Measurements from ENCODE around the gene TMPRSS2.
"Not testable (repeated sequence)": the region's sequence is repeated elsewhere in the genome, so short reads cannot be mapped to it uniquely, and the experiment has no call there.

DNA sequence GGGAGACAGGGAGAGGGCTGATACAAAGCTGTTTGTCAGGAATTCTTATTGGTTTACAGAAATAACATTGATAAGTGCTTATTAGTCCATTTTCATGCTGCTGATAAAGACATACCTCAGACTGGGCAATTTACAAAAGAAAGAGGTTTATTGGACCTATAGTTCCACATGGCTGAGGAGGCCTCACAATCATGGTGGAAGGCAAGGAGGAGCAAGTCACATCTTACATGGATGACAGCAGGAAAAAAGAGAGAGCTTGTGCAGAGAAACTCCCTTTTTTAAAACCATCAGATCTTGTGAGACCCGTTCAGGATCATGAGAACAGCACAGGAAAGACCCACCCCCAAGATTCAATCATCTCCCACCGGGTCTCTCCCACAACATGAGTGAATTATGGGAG, 90.5 kb downstream of the TMPRSS2 start:
- TF ChIP-seq, protein P1, sequence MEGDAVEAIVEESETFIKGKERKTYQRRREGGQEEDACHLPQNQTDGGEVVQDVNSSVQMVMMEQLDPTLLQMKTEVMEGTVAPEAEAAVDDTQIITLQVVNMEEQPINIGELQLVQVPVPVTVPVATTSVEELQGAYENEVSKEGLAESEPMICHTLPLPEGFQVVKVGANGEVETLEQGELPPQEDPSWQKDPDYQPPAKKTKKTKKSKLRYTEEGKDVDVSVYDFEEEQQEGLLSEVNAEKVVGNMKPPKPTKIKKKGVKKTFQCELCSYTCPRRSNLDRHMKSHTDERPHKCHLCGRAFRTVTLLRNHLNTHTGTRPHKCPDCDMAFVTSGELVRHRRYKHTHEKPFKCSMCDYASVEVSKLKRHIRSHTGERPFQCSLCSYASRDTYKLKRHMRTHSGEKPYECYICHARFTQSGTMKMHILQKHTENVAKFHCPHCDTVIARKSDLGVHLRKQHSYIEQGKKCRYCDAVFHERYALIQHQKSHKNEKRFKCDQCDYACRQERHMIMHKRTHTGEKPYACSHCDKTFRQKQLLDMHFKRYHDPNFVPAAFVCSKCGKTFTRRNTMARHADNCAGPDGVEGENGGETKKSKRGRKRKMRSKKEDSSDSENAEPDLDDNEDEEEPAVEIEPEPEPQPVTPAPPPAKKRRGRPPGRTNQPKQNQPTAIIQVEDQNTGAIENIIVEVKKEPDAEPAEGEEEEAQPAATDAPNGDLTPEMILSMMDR (IDR thresholded peaks at IDR 0.05), result not testable (repeated sequence)
- TF ChIP-seq POLR2A, EP300 (IDR thresholded peaks at IDR 0.05): not testable (repeated sequence)
